CD4-positive, alpha-beta T cell (primary cell): Measurements from ENCODE around the gene ZGLP1. TPM values are rescaled to one million over a fixed set of nuclear protein-coding genes. Genes with fewer than 3 reads are reported as not detected.

ENCODE experiments used
- ATAC-seq: fragments of 200-7000 bp; cut with Tn5 transposase; one replicate; pipeline ENCODE4 v1.10.0; 2022; ENCODE audit warnings: mild to moderate bottlenecking; ENCODE audit not compliant: poor library complexity
- CTCF ChIA-PET: fragments of 350-600 bp; sonication (Branson Sonifier 250); formaldehyde crosslinking; loops from one replicate; lab custom pipeline; 2021; ENCODE audit warnings: antibody characterized with exemption, inconsistent platforms; lab: Charles Lee
- POLR2A ChIA-PET: fragments of 350-600 bp; sonication (Branson Sonifier 250); formaldehyde crosslinking; loops from one replicate; lab custom pipeline; 2021; ENCODE audit warnings: antibody characterized with exemption, inconsistent platforms; lab: Charles Lee
- DNase-seq, 14 experiments: peaks; one replicate each; pipeline ENCODE4 v3.0.0-alpha.2; 2013 to 2020; ENCODE audit warnings: mixed read lengths in 2 of 14
- H3K27ac ChIP-seq, 2 donors: one replicate each; pipeline versions ENCODE4 v1.5.1 to v1.7.0; 2013; ENCODE audit warnings: low read length in 2 of 2, low read depth in 1 of 2, mild to moderate bottlenecking in 1 of 2
- H3K27me3 ChIP-seq, 2 experiments: 1 replicate in 1 of 2; 2 replicates in 1 of 2; pipeline versions ENCODE4 v1.6.1 to v1.7.0; 2013; ENCODE audit warnings: low read length in 2 of 2, control low read depth in 1 of 2, mild to moderate bottlenecking in 1 of 2, moderate library complexity in 1 of 2; ENCODE audit not compliant: insufficient read depth in 2 of 2, control insufficient read depth in 1 of 2
- H3K36me3 ChIP-seq: one replicate; pipeline ENCODE4 v1.6.1; 2013; ENCODE audit warnings: low read length, control low read depth; ENCODE audit not compliant: insufficient read depth
- H3K4me1 ChIP-seq: one replicate; pipeline ENCODE4 v1.6.1; 2013; ENCODE audit warnings: low read length, control low read depth; ENCODE audit not compliant: insufficient read depth
- H3K4me3 ChIP-seq: one replicate; pipeline ENCODE4 v1.5.1; 2013; ENCODE audit warnings: mild to moderate bottlenecking, low read length, moderate library complexity
- H3K9me3 ChIP-seq, 2 experiments: 1 replicate in 1 of 2; 2 replicates in 1 of 2; pipeline versions ENCODE4 v1.6.1 to v1.7.0; 2013; ENCODE audit warnings: low read length in 2 of 2, mild to moderate bottlenecking in 2 of 2, control low read depth in 1 of 2, moderate library complexity in 1 of 2; ENCODE audit not compliant: control insufficient read depth in 1 of 2, insufficient read depth in 1 of 2
- H3K27ac Mint-ChIP-seq: one replicate; pipeline ENCODE4 v1.8.0; 2020; ENCODE audit warnings: mixed read lengths
- H3K27me3 Mint-ChIP-seq: one replicate; pipeline ENCODE4 v1.8.0; 2021; ENCODE audit warnings: mixed read lengths
- H3K36me3 Mint-ChIP-seq: one replicate; pipeline ENCODE4 v1.8.0; 2021; ENCODE audit warnings: low read depth, mixed read lengths
- H3K4me1 Mint-ChIP-seq: one replicate; pipeline ENCODE4 v1.8.0; 2021; ENCODE audit warnings: low read depth, mixed read lengths
- H3K4me3 Mint-ChIP-seq: one replicate; pipeline ENCODE4 v1.8.0; 2020; ENCODE audit warnings: mild to moderate bottlenecking, mixed read lengths
- H3K9me3 Mint-ChIP-seq: one replicate; pipeline ENCODE4 v1.8.0; 2020; ENCODE audit warnings: mixed read lengths
- intact Hi-C, 2 experiments: fragments of 100-400 bp; cut with DNase I in 1 of 2; cut with micrococcal nuclease in 1 of 2; formaldehyde crosslinking; loops; one replicate each; pipeline versions ENCODE4 v1.15.1 to v1.9.0; 2023 to 2025; cut with DNase I, micrococcal nuclease
- total RNA-seq, 174 experiments: library from RNA in 2 of 174; stranded (reverse) in 2 of 174; gene quantifications; one replicate each; pipeline ENCODE4 v1.2.3 and lab custom pipeline; 2021 to 2026
- TF ChIP-seq, protein P1 (sequence below): fragments of 200-600 bp; IDR thresholded peaks from one replicate; pipeline ENCODE4 v1.8.0; 2022; ENCODE audit warnings: antibody characterized with exemption, mild to moderate bottlenecking

The ZGLP1 gene
- total RNA-seq, 2 experiments from 2014 or later, result 1.6 to 2.6 TPM

DNA sequence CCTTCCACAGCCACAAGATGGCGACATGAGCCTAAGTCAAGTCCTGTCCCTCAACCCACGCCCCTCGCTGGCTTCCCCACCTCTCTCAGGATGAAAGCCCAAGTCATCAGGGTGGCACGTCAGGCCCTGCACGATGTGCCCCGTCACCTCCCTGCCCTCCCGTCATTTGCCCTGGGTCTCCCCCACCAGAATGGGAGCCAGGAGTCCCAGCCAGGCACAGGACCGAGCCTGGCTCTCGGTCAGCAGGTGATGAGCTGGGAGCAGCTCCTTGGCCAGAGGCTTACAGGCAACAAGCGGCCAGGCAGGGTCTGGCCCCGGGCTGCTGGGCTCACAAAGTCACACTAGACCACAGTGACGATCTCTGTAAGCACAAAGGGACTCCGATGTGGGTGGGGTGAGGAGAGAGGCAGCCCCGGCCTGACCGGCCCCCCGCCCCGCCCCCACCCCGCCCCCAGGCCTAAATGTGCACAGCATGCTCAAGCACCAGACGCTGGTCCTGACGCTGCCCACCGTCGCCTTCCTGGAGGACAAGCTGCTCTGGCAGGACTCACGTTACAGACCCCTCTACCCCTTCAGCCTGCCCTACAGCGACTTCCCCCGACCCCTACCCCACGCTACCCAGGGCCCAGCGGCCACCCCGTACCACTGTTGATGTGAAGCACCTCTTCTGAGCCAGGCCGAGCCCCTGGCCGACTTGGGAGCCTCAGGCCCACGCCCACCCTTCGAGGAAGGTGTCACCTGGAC, 50.3 kb downstream of the ZGLP1 start:
- TF ChIP-seq, protein P1, sequence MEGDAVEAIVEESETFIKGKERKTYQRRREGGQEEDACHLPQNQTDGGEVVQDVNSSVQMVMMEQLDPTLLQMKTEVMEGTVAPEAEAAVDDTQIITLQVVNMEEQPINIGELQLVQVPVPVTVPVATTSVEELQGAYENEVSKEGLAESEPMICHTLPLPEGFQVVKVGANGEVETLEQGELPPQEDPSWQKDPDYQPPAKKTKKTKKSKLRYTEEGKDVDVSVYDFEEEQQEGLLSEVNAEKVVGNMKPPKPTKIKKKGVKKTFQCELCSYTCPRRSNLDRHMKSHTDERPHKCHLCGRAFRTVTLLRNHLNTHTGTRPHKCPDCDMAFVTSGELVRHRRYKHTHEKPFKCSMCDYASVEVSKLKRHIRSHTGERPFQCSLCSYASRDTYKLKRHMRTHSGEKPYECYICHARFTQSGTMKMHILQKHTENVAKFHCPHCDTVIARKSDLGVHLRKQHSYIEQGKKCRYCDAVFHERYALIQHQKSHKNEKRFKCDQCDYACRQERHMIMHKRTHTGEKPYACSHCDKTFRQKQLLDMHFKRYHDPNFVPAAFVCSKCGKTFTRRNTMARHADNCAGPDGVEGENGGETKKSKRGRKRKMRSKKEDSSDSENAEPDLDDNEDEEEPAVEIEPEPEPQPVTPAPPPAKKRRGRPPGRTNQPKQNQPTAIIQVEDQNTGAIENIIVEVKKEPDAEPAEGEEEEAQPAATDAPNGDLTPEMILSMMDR, result peak; percentile 56
- ChIA-PET CTCF (interaction anchor here (0.6 to 4.4 kb wide), 24 partner anchors 9 to 443 kb away, joined by 3 to 56 read pairs (median 4); partner anchors contain the start of genes CDC37, ICAM1, ICAM5 and OLFM2), POLR2A (interaction anchor here (1.0 to 2.7 kb wide), 5 partner anchors 12 to 132 kb away, joined by 3 to 18 read pairs (median 8); partner anchors contain the start of genes ICAM1 and TYK2)

DNA sequence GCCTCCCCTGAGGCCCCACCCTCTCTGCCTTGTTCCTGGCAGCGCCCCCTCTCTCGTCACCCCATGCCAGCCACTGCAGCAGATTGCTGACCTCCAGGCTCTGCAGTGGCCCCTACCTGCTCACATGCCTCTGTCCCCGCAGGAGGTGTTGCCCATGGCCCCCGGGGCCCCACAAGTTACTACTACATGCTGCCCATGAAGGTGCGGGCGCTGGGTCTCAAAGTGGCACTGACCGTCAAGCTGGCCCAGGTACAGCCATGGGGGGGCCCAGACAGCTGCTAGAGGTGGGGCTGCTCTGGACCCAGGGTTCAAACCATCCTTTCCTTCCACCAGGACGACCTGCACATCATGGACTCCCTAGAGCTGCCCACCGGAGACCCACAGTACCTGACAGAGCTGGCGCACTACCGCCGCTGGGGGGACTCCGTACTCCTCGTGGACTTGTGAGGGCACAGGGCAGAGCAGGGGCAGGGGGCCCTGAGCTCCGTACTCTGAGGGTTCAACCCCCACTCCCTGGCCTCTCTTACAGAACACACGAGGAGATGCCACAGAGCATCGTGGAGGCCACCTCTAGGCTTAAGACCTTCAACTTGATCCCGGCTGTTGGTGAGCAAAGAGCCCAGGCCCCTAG, 51.4 kb downstream of the ZGLP1 start:
- Mint-ChIP-seq H3K4me1 (peaks cover 16% of the 10 kb centered on the region), H3K36me3 (peaks cover 58% of the 10 kb centered on the region), H3K27me3 (no peaks in the 10 kb centered on the region), H3K9me3 (no peaks in the 10 kb centered on the region), H3K27ac (no peak overlapping the region), H3K4me3 (no peak overlapping the region)
- ChIA-PET POLR2A (interaction anchor here (1.0 to 2.7 kb wide), 5 partner anchors 13 to 133 kb away, joined by 3 to 18 read pairs (median 8); partner anchors contain the start of genes ICAM1 and TYK2), CTCF (interaction anchor here (0.6 to 4.4 kb wide), 19 partner anchors 8 to 322 kb away, joined by 3 to 56 read pairs (median 5); partner anchors contain the start of genes CDC37, ICAM1, OLFM2 and TYK2)
- H3K4me1 ChIP-seq, result peaks cover 21% of the 10 kb centered on the region
- ATAC-seq (no peak), DNase-seq (no peak)
- intact Hi-C loops, result loop anchor here (2.0 to 10.0 kb wide), 2 partner anchors 131 to 423 kb away; partner anchors contain the start of gene PIN1 (in 1 of the 2)
- no peaks in the 10 kb centered on the region for H3K9me3 ChIP-seq
- H3K4me3 ChIP-seq, result no peak overlapping the region
- H3K36me3 ChIP-seq, result peaks cover 46% of the 10 kb centered on the region
- no peak overlapping the region for H3K27ac ChIP-seq
- TF ChIP-seq, protein P1, result no peak
- H3K27me3 ChIP-seq, result no peaks in the 10 kb centered on the region

More for the DNA sequence above, 50.3 kb downstream of the ZGLP1 start:
- Mint-ChIP-seq H3K27me3 (no peaks in the 10 kb centered on the region), H3K9me3 (no peaks in the 10 kb centered on the region), H3K36me3 (peaks cover 49% of the 10 kb centered on the region), H3K4me1 (peaks cover 16% of the 10 kb centered on the region), H3K4me3 (no peak overlapping the region), H3K27ac (peak overlapping the region; percentile 47)
- Histone ChIP-seq H3K27me3 (no peaks in the 10 kb centered on the region), H3K4me3 (no peak overlapping the region), H3K27ac (no peak overlapping the region), H3K36me3 (peaks cover 39% of the 10 kb centered on the region), H3K9me3 (no peaks in the 10 kb centered on the region), H3K4me1 (peaks cover 20% of the 10 kb centered on the region)
- intact Hi-C loops, result loop anchor here (2.0 to 10.0 kb wide), 2 partner anchors 129 to 425 kb away; partner anchors contain the start of gene PIN1 (in 1 of the 2)
- DNase-seq (peak; percentile 74 to 95 (median 82)), ATAC-seq (peak; percentile 92)

DNA sequence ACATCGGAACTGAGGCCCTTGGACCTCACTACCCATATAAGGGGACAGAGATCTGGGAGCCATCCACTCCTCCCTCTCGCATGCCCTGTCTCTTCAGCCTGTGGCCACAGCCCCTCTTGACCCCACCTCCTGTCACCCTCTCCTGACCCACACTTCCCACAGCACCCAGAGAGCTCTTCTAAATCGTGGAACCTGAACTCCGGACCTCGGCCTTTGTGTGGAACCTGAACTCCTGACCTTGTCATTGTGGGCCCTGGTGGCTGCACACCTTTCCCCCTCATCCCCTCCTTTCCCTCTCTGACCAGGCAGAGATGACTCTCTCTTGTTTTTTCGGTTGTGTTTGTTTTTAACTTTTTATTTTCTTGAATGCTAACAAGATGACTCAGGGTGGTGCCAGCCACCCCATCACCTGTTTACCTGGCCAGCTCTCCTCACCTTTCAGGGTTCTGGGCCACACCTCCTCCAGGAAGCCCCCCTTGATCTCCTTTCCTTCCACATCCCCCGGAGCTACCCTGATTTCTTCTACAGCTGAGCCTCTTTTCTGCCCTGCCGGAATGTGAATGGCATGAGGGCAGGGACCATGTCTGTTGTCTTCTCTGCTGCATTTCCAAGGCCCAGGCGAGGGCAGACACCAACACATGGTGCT, 52.5 kb downstream of the ZGLP1 start:
- DNase-seq (no peak), ATAC-seq (no peak)
- Histone ChIP-seq H3K27ac (no peak overlapping the region), H3K9me3 (no peaks in the 10 kb centered on the region), H3K4me3 (no peak overlapping the region), H3K4me1 (peaks cover 32% of the 10 kb centered on the region), H3K27me3 (no peaks in the 10 kb centered on the region), H3K36me3 (peaks cover 46% of the 10 kb centered on the region)
- Mint-ChIP-seq H3K4me3 (peak overlapping the region; percentile 51), H3K27ac (no peak overlapping the region), H3K9me3 (no peaks in the 10 kb centered on the region), H3K27me3 (no peaks in the 10 kb centered on the region), H3K4me1 (peaks cover 22% of the 10 kb centered on the region), H3K36me3 (peaks cover 65% of the 10 kb centered on the region)
- intact Hi-C loops, result loop anchor here in 1 of 2 experiments (10.0 kb wide), 1 partner anchor 422 kb away; the partner anchor contains the start of gene PIN1
- ChIA-PET POLR2A (interaction anchor here (0.9 kb wide), 1 partner anchor 132 kb away, joined by 3 read pairs; no protein-coding TSS in a partner anchor), CTCF (interaction anchor here (4.4 kb wide), 1 partner anchor 131 kb away, joined by 56 read pairs; no protein-coding TSS in a partner anchor)
- TF ChIP-seq, protein P1, result no peak
